NCI-H1105 (cell line): Measurements from ENCODE around the gene CA11.
"Not testable (repeated sequence)": the region's sequence is repeated elsewhere in the genome, so short reads cannot be mapped to it uniquely, and the experiment has no call there.

Experiments used
- DNase-seq: peaks from one replicate; lab custom pipeline; 2025; lab: John Stamatoyannopoulos, UW

The CA11 gene

GRCh38 chr19:48641850-48642249, 4.1 kb downstream of the CA11 start:
- no peak for DNase-seq

GRCh38 chr19:48639483-48640375, 6.3 kb downstream of the CA11 start:
- DNase-seq: no peak

- DNase-seq: no peak
Observed at GRCh38 chr19:48638831-48639381, 7.1 kb downstream of the CA11 start.

- peak; percentile 73 for DNase-seq
Observed at GRCh38 chr19:48637948-48638830, 7.8 kb downstream of the CA11 start.

- peak; percentile 98 for DNase-seq
Observed at GRCh38 chr19:48637449-48637947, 8.5 kb downstream of the CA11 start.

GRCh38 chr19:48636859-48637448, 9.0 kb downstream of the CA11 start, which contains the start of gene DBP:
DBP (minus strand) TSS chr19:48637379; CDS start chr19:48636994, 385 bp downstream.
- DNase-seq: no peak

- no peak for DNase-seq
Observed at GRCh38 chr19:48635966-48636858, 9.8 kb downstream of the CA11 start.

- peak; percentile 56 for DNase-seq
Observed at GRCh38 chr19:48635263-48635965, 10.6 kb downstream of the CA11 start.

GRCh38 chr19:48634424-48635262, 11.3 kb downstream of the CA11 start:
- DNase-seq: peak; percentile 95

- no peak for DNase-seq
Observed at GRCh38 chr19:48634036-48634342, 12.0 kb downstream of the CA11 start.

GRCh38 chr19:48633148-48634035, 12.6 kb downstream of the CA11 start:
- no peak for DNase-seq

- DNase-seq: no peak
Observed at GRCh38 chr19:48632692-48633147, 13.3 kb downstream of the CA11 start.

GRCh38 chr19:48632286-48632685, 13.7 kb downstream of the CA11 start:
- DNase-seq: not testable (repeated sequence)

- no peak for DNase-seq
Observed at GRCh38 chr19:48631225-48631624, 14.8 kb downstream of the CA11 start.

GRCh38 chr19:48630296-48631063, 15.5 kb downstream of the CA11 start:
- DNase-seq: peak; percentile 37

- DNase-seq: peak; percentile 89
Observed at GRCh38 chr19:48629599-48630295, 16.2 kb downstream of the CA11 start.

- no peak for DNase-seq
Observed at GRCh38 chr19:48629297-48629598, 16.7 kb downstream of the CA11 start.
